ENCODE data around the gene CDH15.
A peak's percentile ranks its signal among the peaks of the same experiment; 100 is the strongest.
"Not testable (repeated sequence)": the region's sequence is repeated elsewhere in the genome, so short reads cannot be mapped to it uniquely, and the experiment has no call there.

CDH15 gene

GRCh38 chr16:89224665-89225064, 53.1 kb downstream of the CDH15 start:
- DNase-seq: no peak

- DNase-seq: peak in 1 of 51 donors; percentile 5
These were observed 58.7 kb downstream of the CDH15 start for GRCh38 chr16:89230255-89230654.

GRCh38 chr16:89232107-89232506, 60.6 kb downstream of the CDH15 start:
- no peak for DNase-seq

GRCh38 chr16:89233678-89234490, 62.3 kb downstream of the CDH15 start:
- DNase-seq: no peak

GRCh38 chr16:89237733-89238132, 66.2 kb downstream of the CDH15 start:
- no peak for DNase-seq

GRCh38 chr16:89241187-89242007, 69.8 kb downstream of the CDH15 start:
- peak in 50 of 51 donors; percentile 20 to 93 (median 63) for DNase-seq

- no peak for DNase-seq
These were observed 71.2 kb downstream of the CDH15 start for GRCh38 chr16:89242795-89243200.

- no peak for DNase-seq
These were observed 72.1 kb downstream of the CDH15 start for GRCh38 chr16:89243664-89244063.

GRCh38 chr16:89244264-89244663, 72.7 kb downstream of the CDH15 start:
- DNase-seq: not testable (repeated sequence)

GRCh38 chr16:89244754-89245153, 73.2 kb downstream of the CDH15 start:
- DNase-seq: no peak
